HEK293 (cell line): ENCODE measurements around the gene PCDH9.

ENCODE experiments used
- YY1 ChIP-seq: fragments of 450-650 bp; formaldehyde crosslinking; IDR thresholded peaks from 2 replicates; pipeline ENCODE4 v1.5.1; 2018; ENCODE audit warnings: missing biosample characterization, missing genetic modification characterization
- ZBTB1 ChIP-seq: fragments of 450-650 bp; formaldehyde crosslinking; IDR thresholded peaks from 2 replicates; pipeline ENCODE4 v1.5.1; 2016; ENCODE audit warnings: missing biosample characterization, missing genetic modification characterization
- ZFP69B ChIP-seq: fragments of 450-650 bp; formaldehyde crosslinking; IDR thresholded peaks from 2 replicates; pipeline ENCODE4 v1.5.1; 2016; ENCODE audit warnings: missing biosample characterization, missing genetic modification characterization
- ZNF341 ChIP-seq: fragments of 450-650 bp; formaldehyde crosslinking; IDR thresholded peaks from 2 replicates; pipeline ENCODE4; 2016; ENCODE audit warnings: low read depth, missing biosample characterization, missing genetic modification characterization
- ZNF701 ChIP-seq: fragments of 450-650 bp; formaldehyde crosslinking; IDR thresholded peaks from 2 replicates; pipeline ENCODE4 v1.5.1; 2016; ENCODE audit warnings: missing biosample characterization, missing genetic modification characterization
- ZNF707 ChIP-seq: fragments of 450-650 bp; formaldehyde crosslinking; IDR thresholded peaks from 2 replicates; pipeline ENCODE4 v1.5.1; 2016; ENCODE audit warnings: missing biosample characterization, missing genetic modification characterization
- TF ChIP-seq, protein P1 (sequence below): fragments of 450-650 bp; formaldehyde crosslinking; IDR thresholded peaks from 2 replicates; pipeline ENCODE4 v1.5.1; 2016; ENCODE audit warnings: missing biosample characterization, missing genetic modification characterization
- TF ChIP-seq, protein P2 (sequence below): fragments of 450-650 bp; formaldehyde crosslinking; IDR thresholded peaks from 2 replicates; pipeline ENCODE4 v1.5.1; 2016; ENCODE audit warnings: missing biosample characterization, missing genetic modification characterization

DNA sequence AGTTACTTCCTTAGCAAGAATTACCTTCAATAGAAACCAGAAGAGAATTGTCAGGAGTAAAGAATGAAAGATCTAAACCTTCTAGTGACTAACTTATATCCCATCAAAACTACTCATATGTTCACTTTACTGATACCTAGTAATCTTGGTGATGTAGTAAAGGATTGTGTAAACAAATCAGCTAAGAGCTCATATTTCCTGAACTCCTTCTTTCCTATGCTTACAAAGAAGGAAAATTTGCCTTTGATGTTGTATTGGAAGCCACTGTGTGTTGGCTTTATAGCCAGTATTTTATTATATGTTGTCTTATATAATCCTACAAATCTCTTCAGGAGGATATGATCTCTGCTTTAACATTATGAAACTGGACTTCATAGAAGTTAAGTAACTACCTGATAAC lies 671.0 kb downstream of the PCDH9 start:
- TF ChIP-seq ZFP69B (no peak), ZNF701 (tag by site-specific recombination) (no peak), ZNF341 (no peak), ZNF707 (tag by site-specific recombination) (no peak), YY1 (tag by site-specific recombination) (no peak), ZBTB1 (tag by site-specific recombination) (no peak)
- TF ChIP-seq, protein P1, sequence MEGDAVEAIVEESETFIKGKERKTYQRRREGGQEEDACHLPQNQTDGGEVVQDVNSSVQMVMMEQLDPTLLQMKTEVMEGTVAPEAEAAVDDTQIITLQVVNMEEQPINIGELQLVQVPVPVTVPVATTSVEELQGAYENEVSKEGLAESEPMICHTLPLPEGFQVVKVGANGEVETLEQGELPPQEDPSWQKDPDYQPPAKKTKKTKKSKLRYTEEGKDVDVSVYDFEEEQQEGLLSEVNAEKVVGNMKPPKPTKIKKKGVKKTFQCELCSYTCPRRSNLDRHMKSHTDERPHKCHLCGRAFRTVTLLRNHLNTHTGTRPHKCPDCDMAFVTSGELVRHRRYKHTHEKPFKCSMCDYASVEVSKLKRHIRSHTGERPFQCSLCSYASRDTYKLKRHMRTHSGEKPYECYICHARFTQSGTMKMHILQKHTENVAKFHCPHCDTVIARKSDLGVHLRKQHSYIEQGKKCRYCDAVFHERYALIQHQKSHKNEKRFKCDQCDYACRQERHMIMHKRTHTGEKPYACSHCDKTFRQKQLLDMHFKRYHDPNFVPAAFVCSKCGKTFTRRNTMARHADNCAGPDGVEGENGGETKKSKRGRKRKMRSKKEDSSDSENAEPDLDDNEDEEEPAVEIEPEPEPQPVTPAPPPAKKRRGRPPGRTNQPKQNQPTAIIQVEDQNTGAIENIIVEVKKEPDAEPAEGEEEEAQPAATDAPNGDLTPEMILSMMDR: no peak
- TF ChIP-seq, protein P2, sequence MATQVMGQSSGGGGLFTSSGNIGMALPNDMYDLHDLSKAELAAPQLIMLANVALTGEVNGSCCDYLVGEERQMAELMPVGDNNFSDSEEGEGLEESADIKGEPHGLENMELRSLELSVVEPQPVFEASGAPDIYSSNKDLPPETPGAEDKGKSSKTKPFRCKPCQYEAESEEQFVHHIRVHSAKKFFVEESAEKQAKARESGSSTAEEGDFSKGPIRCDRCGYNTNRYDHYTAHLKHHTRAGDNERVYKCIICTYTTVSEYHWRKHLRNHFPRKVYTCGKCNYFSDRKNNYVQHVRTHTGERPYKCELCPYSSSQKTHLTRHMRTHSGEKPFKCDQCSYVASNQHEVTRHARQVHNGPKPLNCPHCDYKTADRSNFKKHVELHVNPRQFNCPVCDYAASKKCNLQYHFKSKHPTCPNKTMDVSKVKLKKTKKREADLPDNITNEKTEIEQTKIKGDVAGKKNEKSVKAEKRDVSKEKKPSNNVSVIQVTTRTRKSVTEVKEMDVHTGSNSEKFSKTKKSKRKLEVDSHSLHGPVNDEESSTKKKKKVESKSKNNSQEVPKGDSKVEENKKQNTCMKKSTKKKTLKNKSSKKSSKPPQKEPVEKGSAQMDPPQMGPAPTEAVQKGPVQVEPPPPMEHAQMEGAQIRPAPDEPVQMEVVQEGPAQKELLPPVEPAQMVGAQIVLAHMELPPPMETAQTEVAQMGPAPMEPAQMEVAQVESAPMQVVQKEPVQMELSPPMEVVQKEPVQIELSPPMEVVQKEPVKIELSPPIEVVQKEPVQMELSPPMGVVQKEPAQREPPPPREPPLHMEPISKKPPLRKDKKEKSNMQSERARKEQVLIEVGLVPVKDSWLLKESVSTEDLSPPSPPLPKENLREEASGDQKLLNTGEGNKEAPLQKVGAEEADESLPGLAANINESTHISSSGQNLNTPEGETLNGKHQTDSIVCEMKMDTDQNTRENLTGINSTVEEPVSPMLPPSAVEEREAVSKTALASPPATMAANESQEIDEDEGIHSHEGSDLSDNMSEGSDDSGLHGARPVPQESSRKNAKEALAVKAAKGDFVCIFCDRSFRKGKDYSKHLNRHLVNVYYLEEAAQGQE (tag by site-specific recombination): no peak
